Right renal cortex interstitium (tissue), 3 donors: Measurements from ENCODE around the gene PPP4R3B. TPM values are rescaled to one million over a fixed set of nuclear protein-coding genes. Genes with fewer than 3 reads are reported as not detected.

Experiments used
- DNase-seq, 3 donors: peaks; one replicate each; pipeline ENCODE4 v3.0.0-alpha.2; 2013; ENCODE audit warnings: low read depth in 3 of 3, low spot score in 2 of 3
- polyA plus RNA-seq, 3 donors: library from polyadenylated mRNA; unstranded; fragments of 120-200 nt; gene quantifications; one replicate each; pipeline ENCODE4 v1.2.1, GENCODE V29; 2013; ENCODE audit not compliant: insufficient read length in 3 of 3

The PPP4R3B gene
- polyA plus RNA-seq, 3 donors: 77.9 to 84.6 (median 82.0) TPM

- no peak for DNase-seq
Observed at GRCh38 chr2:55524884-55525437, 92.5 kb downstream of the PPP4R3B start.

GRCh38 chr2:55519938-55520885 lies 97.2 kb downstream of the PPP4R3B start:
- DNase-seq: peak in 1 of 3 donors; percentile 43

- no peak for DNase-seq
Observed at GRCh38 chr2:55518841-55519165, 98.6 kb downstream of the PPP4R3B start.

- no peak for DNase-seq
Observed at GRCh38 chr2:55511508-55512124, 105.8 kb downstream of the PPP4R3B start.

- no peak for DNase-seq
Observed at GRCh38 chr2:55502590-55503141, 114.8 kb downstream of the PPP4R3B start.

GRCh38 chr2:55500025-55500424 lies 117.4 kb downstream of the PPP4R3B start:
- DNase-seq: no peak

- no peak for DNase-seq
Observed at GRCh38 chr2:55498582-55498981, 118.8 kb downstream of the PPP4R3B start.

Other genes with a start within 250 kb of the PPP4R3B start
- gene CCDC88A, start 197.8 kb downstream of the PPP4R3B start, polyA plus RNA-seq: 10 to 100 TPM; 55.4 to 62.4 (median 60.8) TPM
- gene CFAP36, start 97.9 kb downstream of the PPP4R3B start, polyA plus RNA-seq: 100 to 1,000 TPM in 2 of 3 donors, 10 to 100 TPM in 1; 95.3 to 104 (median 101) TPM
- 10 to 100 TPM; 22.8 to 29.4 (median 26.6) TPM for gene PNPT1, start 76.2 kb upstream of the PPP4R3B start, polyA plus RNA-seq